ENCODE measurements around the gene AFF3. TPM values are rescaled to one million over a fixed set of nuclear protein-coding genes. Genes with fewer than 3 reads are reported as not detected.

AFF3 gene
- total RNA-seq, 2 experiments from 2014 or later, result 3.1 to 3.5 TPM

DNA sequence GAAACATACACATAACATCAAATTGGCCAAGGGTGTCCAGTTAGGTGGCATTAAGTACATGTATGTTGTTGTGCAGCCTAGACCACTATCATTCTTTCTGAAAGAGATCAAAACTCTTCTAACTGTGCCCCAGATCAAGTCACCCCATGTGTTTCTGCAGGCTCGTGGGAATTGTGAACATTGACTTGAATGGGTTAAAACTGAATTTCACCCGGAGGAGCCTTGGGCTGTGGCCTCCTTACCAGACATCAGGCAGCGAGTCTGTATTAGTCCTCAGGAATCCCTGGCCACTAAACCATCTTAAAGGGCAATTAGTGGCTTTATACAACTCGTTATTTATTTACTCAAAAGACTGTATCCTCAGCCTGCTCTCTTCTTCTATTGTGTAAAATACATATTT is 503.6 kb downstream of the AFF3 start:
- no peak for ATAC-seq
- intact Hi-C loops (cut with micrococcal nuclease), result no loop called here
- no peak overlapping the region for H3K27ac Mint-ChIP-seq
- H3K36me3 Mint-ChIP-seq (ENCODE audit: low read depth), result no peaks in the 10 kb centered on the region
- H3K9me3 Mint-ChIP-seq, result no peaks in the 10 kb centered on the region
- no peaks in the 10 kb centered on the region for H3K4me1 Mint-ChIP-seq (ENCODE audit: low read depth)
- H3K27me3 Mint-ChIP-seq, result no peaks in the 10 kb centered on the region
- POLR2A ChIA-PET, result no interaction called here
- DNase-seq, result no peak
- CTCF ChIA-PET, result no interaction called here
- H3K4me3 Mint-ChIP-seq, result no peak overlapping the region
- no peak for TF ChIP-seq CTCF (IDR thresholded peaks at IDR 0.05)

GRCh38 chr2:99637159-99637697 is 505.2 kb downstream of the AFF3 start:
- Mint-ChIP-seq H3K27ac (no peak overlapping the region), H3K27me3 (no peaks in the 10 kb centered on the region), H3K4me3 (no peak overlapping the region), H3K36me3 (ENCODE audit: low read depth) (peaks cover 2% of the 10 kb centered on the region), H3K9me3 (peaks cover 2% of the 10 kb centered on the region), H3K4me1 (ENCODE audit: low read depth) (no peaks in the 10 kb centered on the region)
- ATAC-seq (no peak), DNase-seq (no peak)
- ChIA-PET CTCF (no interaction called here), POLR2A (no interaction called here)
- TF ChIP-seq CTCF (IDR thresholded peaks at IDR 0.05), result no peak
- intact Hi-C loops (cut with micrococcal nuclease), result no loop called here

GRCh38 chr2:99636144-99637034 is 506.0 kb downstream of the AFF3 start:
- no peak for TF ChIP-seq CTCF (IDR thresholded peaks at IDR 0.05)
- peaks cover 2% of the 10 kb centered on the region for H3K9me3 Mint-ChIP-seq
- H3K4me3 Mint-ChIP-seq, result no peak overlapping the region
- no peak for ATAC-seq
- no peaks in the 10 kb centered on the region for H3K4me1 Mint-ChIP-seq (ENCODE audit: low read depth)
- intact Hi-C loops (cut with micrococcal nuclease), result no loop called here
- DNase-seq, result no peak
- H3K27me3 Mint-ChIP-seq, result no peaks in the 10 kb centered on the region
- ChIA-PET POLR2A (no interaction called here), CTCF (no interaction called here)
- H3K27ac Mint-ChIP-seq, result no peak overlapping the region
- H3K36me3 Mint-ChIP-seq (ENCODE audit: low read depth), result peaks cover 2% of the 10 kb centered on the region

GRCh38 chr2:99635710-99636109 is 506.7 kb downstream of the AFF3 start:
- no peak for ATAC-seq
- Mint-ChIP-seq H3K9me3 (peaks cover 2% of the 10 kb centered on the region), H3K36me3 (ENCODE audit: low read depth) (peaks cover 2% of the 10 kb centered on the region), H3K4me1 (ENCODE audit: low read depth) (no peaks in the 10 kb centered on the region), H3K27ac (no peak overlapping the region), H3K4me3 (no peak overlapping the region), H3K27me3 (no peaks in the 10 kb centered on the region)
- intact Hi-C loops (cut with micrococcal nuclease), result no loop called here
- POLR2A ChIA-PET, result no interaction called here
- CTCF ChIA-PET, result no interaction called here
- no peak for TF ChIP-seq CTCF (IDR thresholded peaks at IDR 0.05)
- no peak for DNase-seq

DNA sequence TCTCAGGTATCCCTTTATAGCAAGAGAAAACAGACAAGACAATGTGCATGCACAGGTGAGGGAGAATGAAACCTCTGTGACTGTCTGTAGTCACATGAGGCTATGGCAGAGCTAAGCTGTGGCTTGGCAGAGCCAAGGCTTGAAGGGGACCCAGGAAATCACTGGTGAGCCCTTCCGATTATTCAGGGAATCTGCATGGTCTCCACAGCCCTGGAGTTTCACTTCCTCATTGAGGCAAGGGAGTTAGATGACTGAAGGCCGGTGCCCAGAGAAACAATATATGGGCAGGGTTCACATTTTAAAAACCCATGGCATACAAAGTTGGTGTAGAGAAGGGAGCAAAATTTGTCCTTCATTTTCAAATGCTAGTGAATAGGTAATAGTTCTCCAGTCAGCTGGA is 508.2 kb downstream of the AFF3 start:
- H3K27ac Mint-ChIP-seq, result no peak overlapping the region
- ChIA-PET POLR2A (no interaction called here), CTCF (no interaction called here)
- ATAC-seq (no peak), DNase-seq (no peak)
- intact Hi-C loops (cut with micrococcal nuclease), result no loop called here
- no peaks in the 10 kb centered on the region for H3K27me3 Mint-ChIP-seq
- no peak overlapping the region for H3K4me3 Mint-ChIP-seq
- H3K36me3 Mint-ChIP-seq (ENCODE audit: low read depth), result peaks cover 2% of the 10 kb centered on the region
- no peaks in the 10 kb centered on the region for H3K4me1 Mint-ChIP-seq (ENCODE audit: low read depth)
- H3K9me3 Mint-ChIP-seq, result peaks cover 2% of the 10 kb centered on the region
- no peak for TF ChIP-seq CTCF (IDR thresholded peaks at IDR 0.05)

Measured in activated CD8-positive, alpha-beta T cell treated with anti-CD3 and anti-CD28 coated beads for 36 hours (primary cell).